OCI-LY7 (cell line): ENCODE measurements around the gene CTNNAL1. TPM values are rescaled to one million over a fixed set of nuclear protein-coding genes. Genes with fewer than 3 reads are reported as not detected.

ENCODE experiments used
- BruUV-seq: library from RNA; stranded (reverse); fragments of 400-500 nt; replicated peaks from 2 replicates; lab custom pipeline; 2021; lab: Mats Ljungman, UMichigan
- CTCF ChIA-PET: fragments of 300-600 bp; sonication (Branson Sonifier 250); formaldehyde crosslinking; loops from one replicate; lab custom pipeline; 2022; ENCODE audit warnings: antibody characterized with exemption; ENCODE audit not compliant: unreplicated experiment; lab: Charles Lee
- POLR2A ChIA-PET: fragments of 300-600 bp; sonication (Branson Sonifier 250); formaldehyde crosslinking; loops from one replicate; lab custom pipeline; 2022; ENCODE audit warnings: antibody characterized with exemption; lab: Charles Lee
- DNase-seq: peaks from one replicate; pipeline ENCODE4 v3.0.0-alpha.2; 2015; ENCODE audit warnings: low spot score
- H2AFZ ChIP-seq: fragments of 200-600 bp; sonication (generic), shearing (Covaris generic); 2 replicates; pipeline ENCODE4 v1.6.1; 2014; ENCODE audit warnings: mild to moderate bottlenecking, antibody characterized with exemption, low read length, moderate library complexity
- H3K27ac ChIP-seq: fragments of 200-600 bp; sonication (generic); 2 replicates; pipeline ENCODE4 v1.5.1; 2014; ENCODE audit warnings: mixed run types, low read depth, mild to moderate bottlenecking, moderate library complexity, low read length, inconsistent platforms; ENCODE audit not compliant: poor library complexity, severe bottlenecking
- H3K36me3 ChIP-seq: fragments of 200-600 bp; sonication (generic); 2 replicates; pipeline ENCODE4 v1.6.1; 2014; ENCODE audit warnings: mild to moderate bottlenecking, antibody characterized with exemption, low read length, moderate library complexity, mixed read lengths; ENCODE audit not compliant: insufficient read depth
- H3K4me1 ChIP-seq: fragments of 200-600 bp; sonication (generic); 2 replicates; pipeline ENCODE4 v1.5.1; 2014; ENCODE audit warnings: mild to moderate bottlenecking, low read length; ENCODE audit not compliant: insufficient read depth, poor library complexity, severe bottlenecking
- H3K4me2 ChIP-seq: fragments of 200-600 bp; sonication (generic); 2 replicates; pipeline ENCODE4 v1.6.1; 2014; ENCODE audit warnings: mild to moderate bottlenecking, low read length
- H3K4me3 ChIP-seq: fragments of 200-600 bp; sonication (generic); 2 replicates; pipeline ENCODE4 v1.5.1; 2014; ENCODE audit warnings: mild to moderate bottlenecking, low read depth, low read length; ENCODE audit not compliant: poor library complexity, severe bottlenecking
- H3K79me2 ChIP-seq: fragments of 200-600 bp; sonication (generic); 2 replicates; pipeline ENCODE4 v1.6.1; 2016; ENCODE audit warnings: low read depth, mild to moderate bottlenecking, low read length, moderate library complexity, mixed read lengths; ENCODE audit not compliant: insufficient read depth
- H3K9me2 ChIP-seq: fragments of 200-600 bp; sonication (generic); 2 replicates; pipeline ENCODE4 v1.6.1; 2016; ENCODE audit warnings: mild to moderate bottlenecking, low read length, mixed read lengths; ENCODE audit not compliant: insufficient read depth
- H3K9me3 ChIP-seq: fragments of 200-600 bp; sonication (generic); 2 replicates; pipeline ENCODE4 v1.6.1; 2014; ENCODE audit warnings: mild to moderate bottlenecking, mixed run types, low read length, mixed read lengths
- H4K20me1 ChIP-seq: fragments of 200-600 bp; sonication (generic); 2 replicates; pipeline ENCODE4 v1.6.1; 2014; ENCODE audit warnings: mild to moderate bottlenecking, antibody characterized with exemption, low read length, moderate library complexity, mixed read lengths; ENCODE audit not compliant: insufficient read depth
- EZH2phosphoT487 ChIP-seq: fragments of 200-600 bp; sonication (generic); IDR thresholded peaks from 2 replicates; pipeline ENCODE4 v1.6.1; 2018; ENCODE audit warnings: low read depth, borderline replicate concordance, mild to moderate bottlenecking, mixed run types, antibody characterized with exemption, low read length, moderate library complexity, mixed read lengths
- intact Hi-C: fragments of 100-400 bp; cut with micrococcal nuclease; formaldehyde crosslinking; loops from one replicate; pipeline ENCODE4 v1.10.0; 2022; ENCODE audit not compliant: unreplicated experiment
- total RNA-seq, 2 experiments: library from RNA; depleted of rRNA in 1 of 2; stranded (reverse); fragments of >200 nt in 1 of 2; shearing (Covaris generic) in 1 of 2; gene quantifications; 2 replicates each; pipeline ENCODE4 v1.2.3, GENCODE V29; 2014 to 2022
- TF ChIP-seq, protein P1 (sequence below): fragments of 200-600 bp; sonication (generic); conservative IDR thresholded peaks from 2 replicates; pipeline ENCODE4 v1.5.1; 2014; ENCODE audit warnings: mild to moderate bottlenecking, antibody characterized with exemption, low read length, moderate library complexity, mixed read lengths

CTNNAL1 gene
- total RNA-seq, 2 experiments from 2014 or later, result 32.0 to 35.3 TPM

DNA sequence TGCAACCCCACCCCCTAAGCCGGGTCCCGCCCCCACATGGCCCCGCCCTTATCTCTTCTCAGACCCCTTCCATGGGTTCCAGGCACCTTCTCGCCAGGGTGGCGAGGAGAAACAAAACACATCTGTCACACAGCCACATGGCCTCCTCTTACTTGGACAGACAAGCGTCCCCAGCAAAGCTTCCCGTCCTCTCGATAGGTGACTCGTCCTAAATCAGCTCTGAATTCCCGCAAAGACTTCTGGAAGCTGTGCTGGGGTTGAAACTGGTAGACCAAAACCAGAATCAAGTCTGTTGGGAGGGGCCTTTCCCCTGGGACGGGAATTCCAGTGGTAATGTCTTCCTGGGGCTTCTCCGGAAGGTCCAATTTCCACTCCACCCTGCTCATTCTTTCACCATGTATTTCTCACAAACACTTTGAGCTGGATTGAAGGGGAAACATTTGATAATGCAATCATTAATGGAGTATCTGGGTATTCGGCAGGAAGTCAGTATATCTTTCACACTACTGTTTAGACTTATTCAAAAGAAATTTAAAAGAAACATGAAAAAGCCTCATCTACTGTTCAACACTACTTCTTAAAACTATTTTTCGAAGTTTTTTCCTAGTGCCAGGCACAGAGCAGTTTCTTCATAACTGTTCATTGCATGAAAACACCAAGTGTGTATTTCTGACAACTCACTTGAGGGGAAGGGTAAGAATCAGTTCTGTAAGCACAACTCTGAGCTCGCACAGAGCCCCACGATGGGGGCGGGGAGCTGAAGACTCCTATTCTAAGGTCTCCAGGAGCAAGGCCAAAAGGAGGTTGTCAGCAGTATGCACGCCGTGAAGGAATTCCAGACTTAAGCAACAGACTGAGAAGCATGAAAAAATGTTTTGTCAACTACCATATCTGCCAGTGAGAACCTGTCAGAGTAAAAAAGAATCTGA lies 644 bp upstream of the CTNNAL1 start:
- POLR2A ChIA-PET, result interaction anchor here (0.5 to 1.2 kb wide), 4 partner anchors 9 to 518 kb away, joined by 3 to 6 read pairs (median 3); no protein-coding TSS in a partner anchor
- no peak for TF ChIP-seq EZH2phosphoT487
- H3K9me2 ChIP-seq, result no peaks in the 10 kb centered on the region
- peak overlapping the region; percentile 70 for H3K4me2 ChIP-seq
- no TSS peak for BruUV-seq
- DNase-seq, result no peak
- CTCF ChIA-PET, result no interaction called here
- no peak overlapping the region for H3K27ac ChIP-seq
- H3K36me3 ChIP-seq, result peaks cover 19% of the 10 kb centered on the region
- intact Hi-C loops, result loop anchor here (2.0 kb wide), 1 partner anchor 105 kb away; the partner anchor contains the start of gene TMEM245
- H3K79me2 ChIP-seq, result peaks cover 27% of the 10 kb centered on the region; the same call in 1 of the 2 replicates
- H2AFZ ChIP-seq, result no peak overlapping the region
- H3K9me3 ChIP-seq, result no peaks in the 10 kb centered on the region
- H4K20me1 ChIP-seq, result peaks cover 15% of the 10 kb centered on the region
- H3K4me1 ChIP-seq, result peaks cover 33% of the 10 kb centered on the region
- peak overlapping the region; percentile 99 for H3K4me3 ChIP-seq

DNA sequence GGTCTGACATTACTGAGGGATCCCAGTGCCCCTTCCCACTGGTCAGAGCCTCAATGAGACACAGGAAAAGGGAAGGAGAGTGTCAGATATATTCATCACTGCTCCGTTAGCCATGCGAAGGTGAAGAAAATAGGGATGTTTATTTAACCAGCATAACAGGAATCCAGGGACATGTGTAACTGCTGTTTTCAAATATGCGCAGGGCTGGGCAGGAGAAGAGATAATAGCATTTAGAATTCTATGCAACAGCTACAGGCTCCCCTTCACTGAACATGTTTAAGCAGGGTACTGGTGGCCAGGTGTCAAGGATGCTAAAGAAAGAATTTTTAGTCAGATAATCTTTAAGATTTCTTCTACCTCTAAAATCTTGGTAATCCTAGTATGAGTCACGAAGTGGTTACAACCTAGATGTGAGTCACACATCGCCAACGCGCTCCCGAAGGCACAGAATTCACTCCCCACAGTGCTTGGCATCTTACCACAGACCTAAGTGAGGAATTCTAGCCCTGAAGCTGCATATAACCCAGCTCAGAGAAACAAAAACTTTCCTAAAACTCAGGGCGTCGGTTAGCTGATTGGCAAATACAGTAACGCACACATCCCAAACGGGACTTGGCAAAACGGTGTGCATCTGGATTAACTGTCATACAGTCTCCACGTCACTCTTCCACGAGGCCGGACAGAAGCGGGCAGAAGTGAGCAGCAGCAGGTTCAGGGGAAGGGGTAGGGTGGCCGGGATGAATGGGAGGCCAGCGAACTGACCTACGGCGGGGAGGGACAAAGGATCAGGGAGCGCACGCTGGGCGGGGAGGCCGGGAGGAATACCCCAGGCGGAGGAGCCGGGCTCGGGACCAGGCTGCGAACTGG lies 1.1 kb downstream of the CTNNAL1 start:
- peak overlapping the region; percentile 90; the same call in 1 of the 2 replicates for H2AFZ ChIP-seq
- H3K36me3 ChIP-seq, result 0 out of 2 replicates have a peak, but pooled peaks cover 5% of the 10 kb centered on the region
- H3K4me2 ChIP-seq, result peak overlapping the region; percentile 99
- TF ChIP-seq, protein P1, sequence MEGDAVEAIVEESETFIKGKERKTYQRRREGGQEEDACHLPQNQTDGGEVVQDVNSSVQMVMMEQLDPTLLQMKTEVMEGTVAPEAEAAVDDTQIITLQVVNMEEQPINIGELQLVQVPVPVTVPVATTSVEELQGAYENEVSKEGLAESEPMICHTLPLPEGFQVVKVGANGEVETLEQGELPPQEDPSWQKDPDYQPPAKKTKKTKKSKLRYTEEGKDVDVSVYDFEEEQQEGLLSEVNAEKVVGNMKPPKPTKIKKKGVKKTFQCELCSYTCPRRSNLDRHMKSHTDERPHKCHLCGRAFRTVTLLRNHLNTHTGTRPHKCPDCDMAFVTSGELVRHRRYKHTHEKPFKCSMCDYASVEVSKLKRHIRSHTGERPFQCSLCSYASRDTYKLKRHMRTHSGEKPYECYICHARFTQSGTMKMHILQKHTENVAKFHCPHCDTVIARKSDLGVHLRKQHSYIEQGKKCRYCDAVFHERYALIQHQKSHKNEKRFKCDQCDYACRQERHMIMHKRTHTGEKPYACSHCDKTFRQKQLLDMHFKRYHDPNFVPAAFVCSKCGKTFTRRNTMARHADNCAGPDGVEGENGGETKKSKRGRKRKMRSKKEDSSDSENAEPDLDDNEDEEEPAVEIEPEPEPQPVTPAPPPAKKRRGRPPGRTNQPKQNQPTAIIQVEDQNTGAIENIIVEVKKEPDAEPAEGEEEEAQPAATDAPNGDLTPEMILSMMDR, result no peak
- no peak for TF ChIP-seq EZH2phosphoT487
- peak overlapping the region; percentile 99 for H3K4me3 ChIP-seq
- H3K79me2 ChIP-seq, result peaks cover 27% of the 10 kb centered on the region; the same call in 1 of the 2 replicates
- peak; percentile 31 for DNase-seq
- no peaks in the 10 kb centered on the region for H3K9me3 ChIP-seq
- no peak overlapping the region for H3K27ac ChIP-seq
- intact Hi-C loops, result loop anchor here (2.0 kb wide), 1 partner anchor 107 kb away; the partner anchor contains the start of gene TMEM245
- no TSS peak for BruUV-seq
- POLR2A ChIA-PET, result interaction anchor here (1.0 kb wide), 1 partner anchor 7 kb away, joined by 3 read pairs; no protein-coding TSS in a partner anchor
- H4K20me1 ChIP-seq, result peaks cover 14% of the 10 kb centered on the region
- CTCF ChIA-PET, result no interaction called here
- no peaks in the 10 kb centered on the region for H3K9me2 ChIP-seq
- H3K4me1 ChIP-seq, result peaks cover 28% of the 10 kb centered on the region
